Activated CD4-positive, alpha-beta T cell treated with anti-CD3 and anti-CD28 coated beads, Interleukin-2, amount 10 ng/mL, durations not matched to agents 7 days and 5 days (primary cell): ENCODE results near the gene OR52K1. TPM values are rescaled to one million over a fixed set of nuclear protein-coding genes. Genes with fewer than 3 reads are reported as not detected.
"Not testable (repeated sequence)": the region's sequence is repeated elsewhere in the genome, so short reads cannot be mapped to it uniquely, and the experiment has no call there.

Source experiments
- CTCF ChIA-PET: fragments of 350-600 bp; sonication (Branson Sonifier 250); formaldehyde crosslinking; loops from one replicate; lab custom pipeline; 2021; ENCODE audit warnings: antibody characterized with exemption; lab: Charles Lee
- POLR2A ChIA-PET: fragments of 350-600 bp; sonication (Branson Sonifier 250); formaldehyde crosslinking; loops from one replicate; lab custom pipeline; 2021; ENCODE audit warnings: antibody characterized with exemption; lab: Charles Lee
- DNase-seq: peaks from one replicate; pipeline ENCODE4 v3.0.0-alpha.2; 2020
- H3K27ac Mint-ChIP-seq: one replicate; pipeline ENCODE4 v1.8.0; 2021; ENCODE audit warnings: mild to moderate bottlenecking, moderate library complexity, mixed read lengths
- H3K27me3 Mint-ChIP-seq: one replicate; pipeline ENCODE4 v1.8.0; 2021; ENCODE audit warnings: mixed read lengths
- H3K36me3 Mint-ChIP-seq: one replicate; pipeline ENCODE4 v1.8.0; 2021; ENCODE audit warnings: low read depth, mixed read lengths
- H3K4me1 Mint-ChIP-seq: one replicate; pipeline ENCODE4 v1.8.0; 2021; ENCODE audit warnings: mixed read lengths
- H3K4me3 Mint-ChIP-seq: one replicate; pipeline ENCODE4 v1.8.0; 2021; ENCODE audit warnings: mild to moderate bottlenecking, moderate library complexity, mixed read lengths
- H3K9me3 Mint-ChIP-seq: one replicate; pipeline ENCODE4 v1.8.0; 2021; ENCODE audit warnings: mixed read lengths
- total RNA-seq, 2 experiments: library from RNA; stranded (reverse); gene quantifications; one replicate each; pipeline ENCODE4 v1.2.3, GENCODE V29; 2021

Gene OR52K1
- total RNA-seq, 2 experiments from 2014 or later, result not detected

DNA sequence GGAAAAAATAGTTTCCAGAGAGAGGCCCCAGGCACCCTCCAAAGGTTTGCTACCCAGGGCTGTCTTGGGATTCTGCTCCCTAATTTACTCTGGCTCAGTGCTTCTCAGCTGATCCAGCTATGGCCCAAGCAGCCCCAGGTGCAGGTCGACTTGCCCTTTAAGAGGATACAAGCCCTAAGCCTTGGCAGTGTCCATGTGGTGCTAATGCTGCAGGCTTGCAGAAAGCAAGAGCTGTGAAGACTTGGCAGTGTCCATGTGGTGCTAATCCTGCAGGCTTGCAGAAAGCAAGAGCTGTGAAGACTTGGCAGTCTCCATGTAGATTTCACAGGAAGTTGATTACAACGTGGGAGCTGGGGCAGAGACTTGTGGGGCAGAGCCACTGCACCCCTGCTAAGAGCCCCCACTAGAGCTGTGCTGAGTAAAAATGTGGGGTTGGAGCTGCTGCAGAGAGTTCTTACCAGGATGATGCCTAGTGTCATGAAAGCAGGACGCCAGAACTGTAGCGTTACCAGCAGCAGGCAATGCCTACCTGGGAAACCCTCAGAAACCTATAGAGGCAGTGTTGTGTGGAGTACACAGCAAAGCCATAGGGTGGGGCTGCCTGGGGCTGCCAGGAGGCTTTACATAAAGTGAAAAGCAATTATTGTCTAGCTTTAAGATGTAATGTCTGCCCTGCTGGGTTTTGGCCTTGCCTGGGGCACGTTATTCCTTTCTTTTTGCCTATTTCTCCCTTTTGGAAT lies 16.1 kb upstream of the OR52K1 start:
- H3K27ac Mint-ChIP-seq, result no peak overlapping the region
- DNase-seq, result no peak
- peaks cover 8% of the 10 kb centered on the region for H3K36me3 Mint-ChIP-seq
- POLR2A ChIA-PET, result no interaction called here
- H3K4me3 Mint-ChIP-seq, result no peak overlapping the region
- H3K27me3 Mint-ChIP-seq, result peaks cover 17% of the 10 kb centered on the region
- CTCF ChIA-PET, result no interaction called here
- H3K4me1 Mint-ChIP-seq, result peaks cover 8% of the 10 kb centered on the region
- H3K9me3 Mint-ChIP-seq, result peaks cover 18% of the 10 kb centered on the region

DNA sequence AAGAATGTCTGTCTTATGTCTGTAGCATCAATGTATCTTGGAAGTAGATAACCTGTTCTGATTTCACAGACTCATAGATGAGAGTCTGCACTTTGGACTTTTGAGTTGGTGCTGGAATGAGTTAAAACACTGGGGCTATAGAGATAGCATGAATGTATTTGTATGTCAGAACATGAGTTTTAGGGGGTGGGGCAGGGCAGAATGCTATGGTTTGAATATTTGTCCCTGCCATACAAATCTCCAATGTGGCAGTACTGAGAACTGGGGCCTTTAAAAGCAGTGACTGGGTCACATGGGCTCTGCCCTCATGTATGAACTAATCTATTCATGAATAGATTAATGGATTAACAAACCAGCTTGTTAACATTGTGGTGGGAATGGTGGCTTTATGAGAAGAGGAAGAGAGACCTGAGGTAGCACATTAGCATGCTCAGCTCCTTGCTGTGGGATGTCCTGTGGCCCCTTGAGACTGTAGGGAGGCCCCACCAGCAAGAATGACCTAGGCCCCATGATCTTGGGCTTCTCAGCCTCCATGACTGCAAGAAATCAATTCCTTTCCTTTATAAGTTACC lies 15.5 kb upstream of the OR52K1 start:
- Mint-ChIP-seq H3K9me3 (peaks cover 18% of the 10 kb centered on the region), H3K27me3 (peaks cover 20% of the 10 kb centered on the region), H3K4me3 (no peak overlapping the region), H3K27ac (no peak overlapping the region), H3K4me1 (peaks cover 8% of the 10 kb centered on the region), H3K36me3 (peaks cover 8% of the 10 kb centered on the region)
- no peak for DNase-seq
- POLR2A ChIA-PET, result no interaction called here
- CTCF ChIA-PET, result no interaction called here

DNA sequence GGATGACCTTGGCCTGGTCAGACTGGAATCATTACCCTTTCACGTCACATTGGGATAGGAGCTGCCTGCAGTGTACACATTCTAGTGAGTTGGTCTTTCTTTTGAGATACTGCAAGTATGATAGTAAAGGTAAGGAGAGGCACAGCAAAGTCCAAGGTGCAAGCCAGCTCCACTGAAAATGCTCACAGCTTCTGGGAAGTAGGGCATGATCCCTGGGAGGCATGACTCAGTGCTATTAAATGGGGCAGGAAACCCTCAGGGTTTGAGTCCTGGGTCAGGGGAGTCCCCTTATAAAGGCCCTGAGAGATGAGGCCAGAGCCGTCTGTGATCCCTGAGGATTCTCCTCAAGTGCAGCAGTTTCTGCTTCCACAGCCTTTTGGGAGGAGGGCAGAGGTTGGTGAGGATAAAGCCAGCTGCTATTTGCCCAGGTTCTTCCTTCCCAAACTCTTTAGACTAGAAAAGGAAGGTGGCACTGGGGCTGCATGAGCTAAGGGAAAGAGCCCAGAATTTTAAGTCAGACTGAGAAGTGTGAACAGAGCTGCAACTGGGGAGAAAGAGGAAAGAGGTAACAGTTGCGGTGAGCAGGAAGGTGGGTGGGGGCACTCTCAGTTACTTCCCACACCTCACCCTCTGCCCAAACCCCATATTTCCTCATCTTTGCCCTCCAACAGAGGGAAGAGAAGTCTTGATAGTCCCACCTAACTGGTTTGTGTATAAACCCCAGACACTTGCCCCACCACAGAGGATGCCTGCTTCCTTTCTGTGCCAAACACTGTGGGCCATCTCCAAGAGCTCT lies 14.4 kb upstream of the OR52K1 start:
- no peak overlapping the region for H3K4me3 Mint-ChIP-seq
- CTCF ChIA-PET, result no interaction called here
- peaks cover 18% of the 10 kb centered on the region for H3K9me3 Mint-ChIP-seq
- no peak overlapping the region for H3K27ac Mint-ChIP-seq
- peaks cover 5% of the 10 kb centered on the region for H3K4me1 Mint-ChIP-seq
- DNase-seq, result no peak
- H3K27me3 Mint-ChIP-seq, result peaks cover 20% of the 10 kb centered on the region
- POLR2A ChIA-PET, result no interaction called here
- peaks cover 8% of the 10 kb centered on the region for H3K36me3 Mint-ChIP-seq

DNA sequence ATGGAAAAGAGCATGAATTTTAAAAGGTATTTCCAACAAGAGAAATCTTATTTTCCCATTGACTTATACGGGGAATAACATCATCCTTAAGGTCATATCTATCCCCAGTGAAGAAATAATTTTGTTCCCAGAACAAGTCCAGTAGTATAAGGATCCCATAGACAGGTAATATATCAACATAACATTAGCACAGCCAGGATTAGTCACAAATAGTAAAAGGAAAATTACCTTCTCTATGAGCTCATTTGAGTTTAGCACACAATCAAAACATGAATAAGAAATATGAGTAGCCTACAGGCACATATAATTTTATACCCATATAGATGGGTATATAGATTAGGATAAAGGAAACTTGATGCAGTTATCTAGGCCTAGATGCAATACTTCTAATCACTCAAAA lies 2.8 kb upstream of the OR52K1 start:
- no peak overlapping the region for H3K27ac Mint-ChIP-seq
- H3K4me1 Mint-ChIP-seq, result peaks cover 5% of the 10 kb centered on the region
- no peaks in the 10 kb centered on the region for H3K9me3 Mint-ChIP-seq
- ChIA-PET CTCF (no interaction called here), POLR2A (no interaction called here)
- no peaks in the 10 kb centered on the region for H3K27me3 Mint-ChIP-seq
- no peaks in the 10 kb centered on the region for H3K36me3 Mint-ChIP-seq
- DNase-seq, result no peak
- no peak overlapping the region for H3K4me3 Mint-ChIP-seq

DNA sequence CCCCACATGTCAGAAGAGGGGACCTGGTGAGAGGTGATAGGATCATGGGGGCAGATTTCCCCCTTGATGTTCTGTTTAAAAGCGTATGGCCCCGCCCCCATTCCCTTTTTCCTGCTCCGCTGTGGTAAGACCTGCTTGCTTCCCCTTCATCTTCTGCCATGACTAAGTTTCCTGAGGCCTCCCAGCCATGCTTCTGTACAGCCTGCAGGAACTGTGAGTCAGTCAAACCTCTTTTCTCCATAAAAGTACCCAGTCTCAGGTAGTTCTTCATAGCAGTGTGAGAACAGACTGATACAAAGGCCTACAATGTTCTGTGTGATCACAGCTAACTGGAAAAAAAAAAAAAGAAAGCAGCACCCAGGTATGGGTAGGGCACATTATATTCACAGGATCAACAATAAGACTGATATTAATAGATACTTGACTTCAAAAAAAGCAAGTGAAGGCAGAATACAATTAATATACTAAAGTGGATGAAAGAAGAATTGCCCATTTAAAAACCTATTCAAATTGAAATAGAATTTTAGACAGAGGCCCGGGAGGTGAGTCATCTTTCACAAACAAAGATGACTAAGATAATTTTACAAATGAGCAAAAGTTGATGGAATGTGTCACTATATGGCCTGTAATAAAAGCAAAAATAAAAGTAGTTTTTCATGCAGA lies 1.7 kb upstream of the OR52K1 start:
- Mint-ChIP-seq H3K27ac (no peak overlapping the region), H3K4me3 (no peak overlapping the region), H3K9me3 (no peaks in the 10 kb centered on the region), H3K27me3 (no peaks in the 10 kb centered on the region), H3K4me1 (peaks cover 5% of the 10 kb centered on the region), H3K36me3 (no peaks in the 10 kb centered on the region)
- no peak for DNase-seq
- ChIA-PET CTCF (no interaction called here), POLR2A (no interaction called here)

DNA sequence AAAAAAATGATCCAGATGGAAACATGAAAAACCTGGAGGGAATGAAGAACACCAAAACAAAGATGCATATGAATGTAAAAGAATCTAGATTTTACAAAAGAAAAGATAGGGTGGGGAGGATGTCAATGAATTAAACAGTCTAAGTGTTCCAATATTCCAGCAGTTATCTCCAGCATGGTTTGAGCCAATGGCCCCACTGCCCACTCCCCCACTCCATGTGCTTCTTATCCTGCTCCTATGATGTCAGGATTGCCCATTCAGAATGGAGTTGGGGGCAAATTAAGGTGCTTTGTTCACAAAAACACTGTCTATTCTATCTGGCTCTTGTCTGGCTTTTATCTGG lies 1.2 kb upstream of the OR52K1 start:
- Mint-ChIP-seq H3K9me3 (no peaks in the 10 kb centered on the region), H3K27me3 (peaks cover 1% of the 10 kb centered on the region), H3K4me1 (peaks cover 5% of the 10 kb centered on the region), H3K27ac (no peak overlapping the region), H3K36me3 (no peaks in the 10 kb centered on the region), H3K4me3 (no peak overlapping the region)
- DNase-seq, result no peak
- ChIA-PET CTCF (no interaction called here), POLR2A (no interaction called here)

DNA sequence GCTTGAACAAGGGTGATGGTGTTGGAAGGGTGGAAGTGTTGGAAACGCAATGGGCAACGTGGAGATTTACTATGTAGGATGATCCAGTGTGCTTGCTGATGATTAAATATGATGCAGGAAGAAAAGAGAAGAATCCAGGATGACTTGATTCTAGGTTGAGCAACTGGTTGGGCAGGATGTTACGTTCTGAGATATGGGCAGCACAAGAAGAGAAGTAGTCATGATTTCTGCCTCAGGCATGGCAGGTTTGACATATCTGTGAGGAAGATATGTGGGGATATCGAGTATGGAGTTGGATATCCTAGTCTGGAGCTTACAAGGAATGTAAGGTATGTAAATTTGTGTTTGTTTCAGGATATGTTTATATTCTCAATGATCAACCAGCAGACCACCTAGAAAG lies 1.9 kb downstream of the OR52K1 start:
- ChIA-PET POLR2A (no interaction called here), CTCF (no interaction called here)
- no peaks in the 10 kb centered on the region for H3K9me3 Mint-ChIP-seq
- H3K4me1 Mint-ChIP-seq, result peaks cover 5% of the 10 kb centered on the region
- H3K27ac Mint-ChIP-seq, result no peak overlapping the region
- H3K27me3 Mint-ChIP-seq, result peaks cover 13% of the 10 kb centered on the region
- H3K36me3 Mint-ChIP-seq, result no peaks in the 10 kb centered on the region
- H3K4me3 Mint-ChIP-seq, result no peak overlapping the region
- DNase-seq, result no peak

DNA sequence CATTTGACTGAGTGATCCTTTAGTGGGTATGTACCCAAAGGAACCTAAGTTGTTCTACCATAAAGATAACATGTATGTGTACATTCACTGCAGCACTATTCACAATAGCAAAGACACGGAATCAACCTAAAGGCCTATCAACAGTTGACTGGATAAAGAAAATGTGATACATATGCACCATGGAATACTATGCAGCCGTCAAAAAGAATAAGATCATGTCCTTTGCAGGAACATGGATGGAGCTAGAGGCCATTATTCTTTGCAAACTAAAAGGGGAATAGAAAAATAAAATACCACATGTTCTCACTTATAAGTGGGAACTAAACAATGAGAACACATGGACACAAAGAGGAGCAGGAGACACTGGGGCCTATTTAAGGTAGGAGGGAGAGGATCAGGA lies 9.0 kb downstream of the OR52K1 start:
- H3K4me3 Mint-ChIP-seq, H3K4me1 Mint-ChIP-seq, DNase-seq, H3K36me3 Mint-ChIP-seq, H3K9me3 Mint-ChIP-seq, POLR2A ChIA-PET, H3K27ac Mint-ChIP-seq: not testable (repeated sequence)
- CTCF ChIA-PET, result interaction anchor here (5.4 kb wide), 1 partner anchor 305 kb away, joined by 33 read pairs; no protein-coding TSS in a partner anchor
- peaks cover 23% of the 10 kb centered on the region for H3K27me3 Mint-ChIP-seq

DNA sequence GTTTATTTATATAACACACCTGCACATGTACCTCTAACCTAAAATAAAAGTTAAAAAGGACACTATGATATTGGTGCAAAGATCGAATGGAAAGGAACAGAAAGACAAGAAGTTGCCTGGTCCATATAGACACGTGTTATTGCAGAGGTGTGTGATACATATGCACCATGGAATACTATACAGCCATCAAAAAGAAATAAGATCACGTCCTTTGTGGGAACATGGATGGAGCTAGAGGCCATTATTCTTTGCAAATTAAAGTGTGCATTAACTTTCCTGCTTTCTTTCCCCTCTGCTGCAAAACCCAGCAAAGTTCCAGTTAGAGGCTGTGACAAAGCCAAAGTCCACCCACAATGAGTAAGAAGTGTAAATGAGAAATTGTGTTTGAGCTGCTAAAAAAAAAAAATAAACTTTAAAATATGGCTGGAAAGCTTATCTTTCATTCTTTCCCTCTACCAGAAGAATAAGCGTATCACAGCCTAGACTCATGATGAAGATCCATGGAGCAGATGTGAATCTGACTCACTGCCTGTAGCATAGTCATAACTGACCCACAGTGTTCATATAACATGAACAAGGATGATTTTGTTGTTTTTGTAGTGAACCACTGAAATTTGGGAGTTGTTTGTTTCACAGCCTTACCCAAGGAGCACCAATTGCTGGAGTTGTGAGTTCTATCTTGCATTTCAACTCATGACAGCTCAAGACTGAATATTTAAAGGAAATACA lies 9.6 kb downstream of the OR52K1 start:
- CTCF ChIA-PET, result interaction anchor here (0.6 to 5.4 kb wide), 2 partner anchors 75 to 305 kb away, joined by 4 to 33 read pairs; no protein-coding TSS in a partner anchor
- Mint-ChIP-seq H3K9me3 (no peaks in the 10 kb centered on the region), H3K36me3 (no peaks in the 10 kb centered on the region), H3K27me3 (peaks cover 19% of the 10 kb centered on the region), H3K27ac (no peak overlapping the region), H3K4me3 (no peak overlapping the region), H3K4me1 (peaks cover 5% of the 10 kb centered on the region)
- POLR2A ChIA-PET, result interaction anchor here (1.2 kb wide), 1 partner anchor 103 kb away, joined by 3 read pairs; no protein-coding TSS in a partner anchor
- no peak for DNase-seq

DNA sequence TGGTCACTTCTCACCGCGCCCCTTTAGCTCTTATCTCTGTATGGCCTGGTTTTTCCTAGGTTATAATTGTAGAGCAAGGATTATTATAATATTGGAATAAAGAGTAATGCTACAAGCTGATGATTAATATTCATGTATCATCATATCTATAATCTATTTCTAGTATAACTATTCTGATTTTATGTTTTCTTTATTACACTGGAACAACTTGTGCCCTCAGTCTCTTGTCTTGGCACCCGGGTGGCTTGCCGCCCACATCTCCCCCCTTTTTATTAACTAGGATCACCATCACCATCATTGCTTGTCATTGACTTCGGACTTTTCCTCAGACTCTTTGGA lies 11.0 kb downstream of the OR52K1 start:
- no peak for DNase-seq
- Mint-ChIP-seq H3K9me3 (no peaks in the 10 kb centered on the region), H3K4me3 (no peak overlapping the region), H3K36me3 (no peaks in the 10 kb centered on the region), H3K27ac (no peak overlapping the region), H3K27me3 (peaks cover 13% of the 10 kb centered on the region), H3K4me1 (peaks cover 5% of the 10 kb centered on the region)
- CTCF ChIA-PET, result interaction anchor here (0.6 to 5.4 kb wide), 3 partner anchors 10 to 311 kb away, joined by 4 to 33 read pairs (median 5); no protein-coding TSS in a partner anchor
- POLR2A ChIA-PET, result no interaction called here

DNA sequence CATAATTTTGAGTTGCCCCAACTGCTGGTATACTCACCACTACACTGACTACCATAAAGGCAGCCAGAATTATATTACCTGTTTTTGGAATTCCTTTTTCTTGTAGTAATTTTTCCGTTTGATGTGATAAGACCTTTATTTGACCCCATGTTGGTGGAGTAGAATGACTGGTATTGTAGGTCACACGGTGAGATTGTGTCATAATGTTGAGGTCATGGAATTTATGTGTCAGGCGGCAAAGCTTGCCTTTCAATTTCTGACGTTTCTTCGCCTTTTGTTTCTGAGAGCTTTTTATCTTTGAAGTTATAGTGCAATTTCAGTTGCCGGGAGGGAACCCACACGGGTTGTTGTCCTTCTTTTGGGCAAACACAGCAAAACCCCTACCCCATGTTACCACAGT lies 13.0 kb downstream of the OR52K1 start:
- H3K27ac Mint-ChIP-seq, result no peak overlapping the region

DNA sequence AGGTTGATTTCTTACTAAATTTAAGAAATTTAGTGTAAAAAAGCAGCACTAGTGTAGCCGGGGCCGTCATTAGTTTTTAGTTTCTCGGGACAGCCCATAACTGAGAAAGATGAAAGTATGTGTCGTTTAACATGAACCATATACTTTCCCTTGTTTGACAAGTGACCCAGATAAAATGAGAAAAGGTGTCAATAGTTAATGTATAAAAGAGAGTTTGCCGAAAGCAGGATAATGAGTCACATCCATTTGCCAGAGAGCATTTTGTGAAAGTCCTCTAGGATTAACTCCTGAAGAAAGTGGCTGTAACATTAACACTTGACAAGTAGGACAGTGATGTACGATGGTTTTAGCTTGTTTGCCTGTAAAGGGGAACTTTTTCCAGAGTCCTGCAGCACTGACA lies 13.5 kb downstream of the OR52K1 start:
- no peak overlapping the region for H3K4me3 Mint-ChIP-seq
- peaks cover 5% of the 10 kb centered on the region for H3K4me1 Mint-ChIP-seq
- ChIA-PET POLR2A (no interaction called here), CTCF (no interaction called here)
- DNase-seq, result no peak
- H3K9me3 Mint-ChIP-seq, result no peaks in the 10 kb centered on the region
- H3K27me3 Mint-ChIP-seq, result peaks cover 17% of the 10 kb centered on the region
- H3K36me3 Mint-ChIP-seq, result no peaks in the 10 kb centered on the region
- H3K27ac Mint-ChIP-seq, result no peak overlapping the region

More for the DNA sequence above, 13.0 kb downstream of the OR52K1 start:
- CTCF ChIA-PET, result no interaction called here
- H3K9me3 Mint-ChIP-seq, result no peaks in the 10 kb centered on the region
- POLR2A ChIA-PET, result no interaction called here
- peaks cover 5% of the 10 kb centered on the region for H3K4me1 Mint-ChIP-seq
- H3K36me3 Mint-ChIP-seq, result no peaks in the 10 kb centered on the region
- no peak overlapping the region for H3K4me3 Mint-ChIP-seq
- H3K27me3 Mint-ChIP-seq, result peaks cover 15% of the 10 kb centered on the region
- DNase-seq, result no peak
